Bronchial epithelial cell (primary cell): Measurements from ENCODE around the gene RHPN2. TPM values are rescaled to one million over a fixed set of nuclear protein-coding genes. Genes with fewer than 3 reads are reported as not detected.
"Not testable (repeated sequence)": the region's sequence is repeated elsewhere in the genome, so short reads cannot be mapped to it uniquely, and the experiment has no call there.

Experiments
- DNase-seq: peaks from one replicate; pipeline ENCODE4 v3.0.0-alpha.2; 2010; ENCODE audit warnings: low read depth
- FAIRE-seq: peaks from 2 replicates; lab custom pipeline; 2011; peaks lifted over from hg19 to GRCh38; lab: Jason Lieb, UNC
- H3K27me3 ChIP-seq: 2 replicates; pipeline ENCODE4 v1.5.1; 2011; ENCODE audit warnings: low read length; ENCODE audit not compliant: control insufficient read depth, insufficient read depth
- H3K36me3 ChIP-seq: 2 replicates; pipeline ENCODE4 v1.5.1; 2011; ENCODE audit warnings: low read length; ENCODE audit not compliant: control insufficient read depth, insufficient read depth
- H3K4me3 ChIP-seq: 2 replicates; pipeline ENCODE4 v1.5.1; 2011; ENCODE audit warnings: mild to moderate bottlenecking, low read depth, low read length, control low read depth
- total RNA-seq: library from RNA; depleted of rRNA; stranded (reverse); fragments of >200 nt; gene quantifications from 2 replicates; pipeline ENCODE4 v1.2.1, GENCODE V29; 2014
- TF ChIP-seq, protein P1 (sequence below): IDR thresholded peaks from 2 replicates; pipeline ENCODE4 v1.5.1; 2011; ENCODE audit warnings: mild to moderate bottlenecking, moderate library complexity, low read length, control low read depth, inconsistent platforms; ENCODE audit not compliant: insufficient read depth, severe bottlenecking

The RHPN2 gene
- total RNA-seq, 1 donor from 2014 or later, result 22.1 TPM

- no peak overlapping the region for H3K4me3 ChIP-seq
- DNase-seq, result no peak
- FAIRE-seq, result no peak
- TF ChIP-seq, protein P1, sequence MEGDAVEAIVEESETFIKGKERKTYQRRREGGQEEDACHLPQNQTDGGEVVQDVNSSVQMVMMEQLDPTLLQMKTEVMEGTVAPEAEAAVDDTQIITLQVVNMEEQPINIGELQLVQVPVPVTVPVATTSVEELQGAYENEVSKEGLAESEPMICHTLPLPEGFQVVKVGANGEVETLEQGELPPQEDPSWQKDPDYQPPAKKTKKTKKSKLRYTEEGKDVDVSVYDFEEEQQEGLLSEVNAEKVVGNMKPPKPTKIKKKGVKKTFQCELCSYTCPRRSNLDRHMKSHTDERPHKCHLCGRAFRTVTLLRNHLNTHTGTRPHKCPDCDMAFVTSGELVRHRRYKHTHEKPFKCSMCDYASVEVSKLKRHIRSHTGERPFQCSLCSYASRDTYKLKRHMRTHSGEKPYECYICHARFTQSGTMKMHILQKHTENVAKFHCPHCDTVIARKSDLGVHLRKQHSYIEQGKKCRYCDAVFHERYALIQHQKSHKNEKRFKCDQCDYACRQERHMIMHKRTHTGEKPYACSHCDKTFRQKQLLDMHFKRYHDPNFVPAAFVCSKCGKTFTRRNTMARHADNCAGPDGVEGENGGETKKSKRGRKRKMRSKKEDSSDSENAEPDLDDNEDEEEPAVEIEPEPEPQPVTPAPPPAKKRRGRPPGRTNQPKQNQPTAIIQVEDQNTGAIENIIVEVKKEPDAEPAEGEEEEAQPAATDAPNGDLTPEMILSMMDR, result no peak
- no peaks in the 10 kb centered on the region for H3K27me3 ChIP-seq
- peaks cover 10% of the 10 kb centered on the region for H3K36me3 ChIP-seq
These were observed 66.9 kb downstream of the RHPN2 start for GRCh38 chr19:32997716-32998355.

- not testable (repeated sequence) for H3K27me3 ChIP-seq, H3K4me3 ChIP-seq, H3K36me3 ChIP-seq, FAIRE-seq
- DNase-seq, result peak; percentile 21
These were observed 67.6 kb downstream of the RHPN2 start for GRCh38 chr19:32997061-32997464.

GRCh38 chr19:32995966-32996365 lies 68.7 kb downstream of the RHPN2 start:
- not testable (repeated sequence) for FAIRE-seq, H3K36me3 ChIP-seq, H3K27me3 ChIP-seq, H3K4me3 ChIP-seq, DNase-seq

DNA sequence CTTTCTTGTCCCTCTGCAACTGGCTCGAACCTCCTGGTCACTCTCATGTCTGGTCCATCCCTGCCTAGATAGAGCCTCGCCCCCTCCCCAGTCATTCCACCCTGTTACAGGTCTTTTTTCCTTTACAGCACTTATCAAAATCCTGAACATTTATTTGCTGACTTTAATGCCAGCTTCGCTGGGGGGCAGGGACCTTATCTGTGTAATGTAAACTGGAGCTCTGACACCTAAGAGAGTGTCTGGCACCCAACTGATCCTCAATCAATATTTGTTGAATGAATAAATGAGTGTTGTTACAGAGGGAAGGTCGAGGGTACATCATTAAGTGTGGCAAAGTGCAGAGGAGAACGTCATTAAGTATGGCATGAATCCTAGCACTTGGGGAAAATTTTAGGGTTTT lies 76.0 kb downstream of the RHPN2 start:
- no peak for FAIRE-seq
- TF ChIP-seq, protein P1, result no peak
- H3K36me3 ChIP-seq, result peaks cover 13% of the 10 kb centered on the region
- H3K4me3 ChIP-seq, result no peak overlapping the region
- no peaks in the 10 kb centered on the region for H3K27me3 ChIP-seq
- no peak for DNase-seq

GRCh38 chr19:32988254-32988653 lies 76.4 kb downstream of the RHPN2 start:
- H3K4me3 ChIP-seq, DNase-seq, H3K27me3 ChIP-seq, FAIRE-seq: not testable (repeated sequence)
- H3K36me3 ChIP-seq, result peaks cover 13% of the 10 kb centered on the region

GRCh38 chr19:32982488-32982887 lies 82.2 kb downstream of the RHPN2 start:
- not testable (repeated sequence) for H3K36me3 ChIP-seq, H3K4me3 ChIP-seq, DNase-seq, H3K27me3 ChIP-seq, FAIRE-seq

- H3K27me3 ChIP-seq, H3K36me3 ChIP-seq, H3K4me3 ChIP-seq, DNase-seq, FAIRE-seq: not testable (repeated sequence)
These were observed 84.9 kb downstream of the RHPN2 start for GRCh38 chr19:32979807-32980206.

DNA sequence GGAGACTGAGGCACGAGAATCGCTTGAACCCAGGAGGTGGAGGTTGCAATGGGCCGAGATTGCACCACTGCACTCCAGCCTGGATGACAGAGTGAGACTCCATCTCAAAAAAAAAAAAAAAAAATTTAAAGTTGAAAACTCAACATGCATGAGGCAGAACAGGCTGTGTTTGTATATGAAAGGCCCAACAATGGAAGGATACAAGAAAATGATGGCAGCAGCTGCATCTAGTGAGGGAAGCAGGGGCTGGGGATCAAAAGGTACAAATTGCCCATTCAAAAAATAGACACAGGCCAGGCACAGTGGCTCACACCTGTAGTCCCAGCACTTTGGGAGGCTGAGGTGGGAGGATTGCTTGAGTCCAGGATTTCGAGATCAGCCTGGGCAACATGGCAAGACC lies 86.9 kb downstream of the RHPN2 start:
- H3K27me3 ChIP-seq, FAIRE-seq, H3K4me3 ChIP-seq, H3K36me3 ChIP-seq, DNase-seq: not testable (repeated sequence)

- FAIRE-seq (no peak), DNase-seq (no peak)
- Histone ChIP-seq H3K4me3 (no peak overlapping the region), H3K27me3 (no peaks in the 10 kb centered on the region), H3K36me3 (no peaks in the 10 kb centered on the region)
- TF ChIP-seq, protein P1, result no peak
These were observed 87.4 kb downstream of the RHPN2 start for GRCh38 chr19:32977280-32977679.
